Left renal cortex interstitium (tissue), 4 donors: ENCODE measurements around the gene PBX3. TPM values are rescaled to one million over a fixed set of nuclear protein-coding genes. Genes with fewer than 3 reads are reported as not detected.

Source experiments
- DNase-seq, 4 donors: peaks; one replicate each; pipeline ENCODE4 v3.0.0-alpha.2; 2013; ENCODE audit warnings: low read depth in 4 of 4, low spot score in 2 of 4, missing footprints in 1 of 4
- polyA plus RNA-seq, 4 donors: library from polyadenylated mRNA; unstranded; fragments of 120-200 nt; gene quantifications; one replicate each; pipeline ENCODE4 v1.2.1, GENCODE V29; 2013; ENCODE audit not compliant: insufficient read length in 4 of 4

The PBX3 gene
- polyA plus RNA-seq, 4 donors = 27.0 to 30.7 (median 28.9) TPM

GRCh38 chr9:125932012-125932411 is 184.8 kb downstream of the PBX3 start:
- no peak for DNase-seq

- DNase-seq = no peak
Measured at GRCh38 chr9:125932746-125933455, 185.7 kb downstream of the PBX3 start.

GRCh38 chr9:125942125-125942524 is 195.0 kb downstream of the PBX3 start:
- no peak for DNase-seq

- DNase-seq = no peak
Measured at GRCh38 chr9:125943831-125944230, 196.7 kb downstream of the PBX3 start.

GRCh38 chr9:125946397-125946796 is 199.2 kb downstream of the PBX3 start:
- DNase-seq = no peak

GRCh38 chr9:125948887-125949596 is 201.9 kb downstream of the PBX3 start:
- DNase-seq = no peak

- no peak for DNase-seq
Measured at GRCh38 chr9:125949703-125950460, 202.7 kb downstream of the PBX3 start.

GRCh38 chr9:125950880-125951471 is 203.8 kb downstream of the PBX3 start:
- no peak for DNase-seq

GRCh38 chr9:125953314-125954019 is 206.3 kb downstream of the PBX3 start:
- no peak for DNase-seq

GRCh38 chr9:125956102-125956501 is 208.9 kb downstream of the PBX3 start:
- DNase-seq = no peak

- no peak for DNase-seq
Measured at GRCh38 chr9:125959315-125959714, 212.1 kb downstream of the PBX3 start.

GRCh38 chr9:125959951-125960619 is 212.9 kb downstream of the PBX3 start:
- no peak for DNase-seq

- no peak for DNase-seq
Measured at GRCh38 chr9:125960626-125961025, 213.5 kb downstream of the PBX3 start.

- no peak for DNase-seq
Measured at GRCh38 chr9:125961072-125961471, 213.9 kb downstream of the PBX3 start.

- no peak for DNase-seq
Measured at GRCh38 chr9:125963932-125964331, 216.8 kb downstream of the PBX3 start.

GRCh38 chr9:125964702-125965225 is 217.6 kb downstream of the PBX3 start:
- no peak for DNase-seq

- DNase-seq = no peak
Measured at GRCh38 chr9:125965477-125965876, 218.3 kb downstream of the PBX3 start.

- DNase-seq = no peak
Measured at GRCh38 chr9:125966466-125966865, 219.3 kb downstream of the PBX3 start.

- DNase-seq = no peak
Measured at GRCh38 chr9:125966959-125967711, 220.0 kb downstream of the PBX3 start.
